ENCODE data around the gene MDK.

MDK gene

GRCh38 chr11:46407635-46408034, 26.2 kb downstream of the MDK start:
- DNase-seq = no peak

GRCh38 chr11:46408407-46408986, 27.0 kb downstream of the MDK start:
- no peak for DNase-seq

GRCh38 chr11:46410021-46410420, 28.6 kb downstream of the MDK start:
- no peak for DNase-seq

- DNase-seq = no peak
Measured at GRCh38 chr11:46413760-46414465, 32.4 kb downstream of the MDK start.

GRCh38 chr11:46414466-46414796, 33.0 kb downstream of the MDK start:
- no peak for DNase-seq

GRCh38 chr11:46414879-46415278, 33.4 kb downstream of the MDK start:
- no peak for DNase-seq

GRCh38 chr11:46417711-46418110, 36.2 kb downstream of the MDK start:
- DNase-seq = no peak

GRCh38 chr11:46418751-46419150, 37.3 kb downstream of the MDK start:
- no peak for DNase-seq

- no peak for DNase-seq
Measured at GRCh38 chr11:46420513-46420912, 39.0 kb downstream of the MDK start.

GRCh38 chr11:46421257-46421880, 39.9 kb downstream of the MDK start:
- DNase-seq = no peak

GRCh38 chr11:46422588-46422987, 41.1 kb downstream of the MDK start:
- DNase-seq = no peak

- no peak for DNase-seq
Measured at GRCh38 chr11:46426233-46426991, 44.9 kb downstream of the MDK start.

GRCh38 chr11:46427364-46427763, 45.9 kb downstream of the MDK start:
- DNase-seq = no peak

- no peak for DNase-seq
Measured at GRCh38 chr11:46429717-46430116, 48.2 kb downstream of the MDK start.

GRCh38 chr11:46431211-46431610, 49.7 kb downstream of the MDK start:
- no peak for DNase-seq
